CD4-positive, alpha-beta T cell treated with Interleukin-4 for 4 hours (primary cell): Measurements from ENCODE around the gene CEACAM21.

Source experiments
- DNase-seq: peaks from one replicate; pipeline ENCODE4 v3.0.0-alpha.2; 2020

CEACAM21 gene

GRCh38 chr19:41575998-41576397 lies at the start of gene CEACAM21:
TSS of gene CEACAM21 (plus strand) at chr19:41576166. CDS start at chr19:41576275, 109 bp downstream.
- peak; percentile 60 for DNase-seq

- no peak for DNase-seq
Measured at GRCh38 chr19:41527089-41527488, 48.9 kb upstream of the CEACAM21 start.

GRCh38 chr19:41528106-41528505 lies 47.9 kb upstream of the CEACAM21 start:
- no peak for DNase-seq

- DNase-seq, result no peak
Measured at GRCh38 chr19:41529484-41530183, 46.3 kb upstream of the CEACAM21 start.

- no peak for DNase-seq
Measured at GRCh38 chr19:41530184-41530534, 45.8 kb upstream of the CEACAM21 start.

- peak; percentile 48 for DNase-seq
Measured at GRCh38 chr19:41530761-41531301, 45.1 kb upstream of the CEACAM21 start.

GRCh38 chr19:41531438-41532311 lies 44.3 kb upstream of the CEACAM21 start:
- DNase-seq, result peak; percentile 90

- DNase-seq, result no peak
Measured at GRCh38 chr19:41532526-41532925, 43.4 kb upstream of the CEACAM21 start.

- DNase-seq, result no peak
Measured at GRCh38 chr19:41533671-41534215, 42.2 kb upstream of the CEACAM21 start.

- DNase-seq, result no peak
Measured at GRCh38 chr19:41535029-41535622, 40.8 kb upstream of the CEACAM21 start.

- DNase-seq, result peak; percentile 59
Measured at GRCh38 chr19:41537789-41538188, 38.2 kb upstream of the CEACAM21 start.

- DNase-seq, result no peak
Measured at GRCh38 chr19:41540041-41540695, 35.8 kb upstream of the CEACAM21 start.

- DNase-seq, result peak; percentile 83
Measured at GRCh38 chr19:41541990-41542584, 33.9 kb upstream of the CEACAM21 start.

- DNase-seq, result no peak
Measured at GRCh38 chr19:41542622-41543021, 33.3 kb upstream of the CEACAM21 start.

GRCh38 chr19:41543582-41543981 lies 32.4 kb upstream of the CEACAM21 start:
- DNase-seq, result no peak

- no peak for DNase-seq
Measured at GRCh38 chr19:41545547-41545946, 30.4 kb upstream of the CEACAM21 start.

GRCh38 chr19:41546386-41546789 lies 29.6 kb upstream of the CEACAM21 start:
- peak; percentile 53 for DNase-seq

- no peak for DNase-seq
Measured at GRCh38 chr19:41546961-41547360, 29.0 kb upstream of the CEACAM21 start.

GRCh38 chr19:41547569-41547968 lies 28.4 kb upstream of the CEACAM21 start:
- no peak for DNase-seq

- DNase-seq, result no peak
Measured at GRCh38 chr19:41548047-41548446, 27.9 kb upstream of the CEACAM21 start.

- DNase-seq, result peak; percentile 91
Measured at GRCh38 chr19:41548954-41549688, 26.8 kb upstream of the CEACAM21 start.
